ENCODE measurements around the gene ACOT13.
"Not testable (repeated sequence)": the region's sequence is repeated elsewhere in the genome, so short reads cannot be mapped to it uniquely, and the experiment has no call there.

ACOT13 gene

DNA sequence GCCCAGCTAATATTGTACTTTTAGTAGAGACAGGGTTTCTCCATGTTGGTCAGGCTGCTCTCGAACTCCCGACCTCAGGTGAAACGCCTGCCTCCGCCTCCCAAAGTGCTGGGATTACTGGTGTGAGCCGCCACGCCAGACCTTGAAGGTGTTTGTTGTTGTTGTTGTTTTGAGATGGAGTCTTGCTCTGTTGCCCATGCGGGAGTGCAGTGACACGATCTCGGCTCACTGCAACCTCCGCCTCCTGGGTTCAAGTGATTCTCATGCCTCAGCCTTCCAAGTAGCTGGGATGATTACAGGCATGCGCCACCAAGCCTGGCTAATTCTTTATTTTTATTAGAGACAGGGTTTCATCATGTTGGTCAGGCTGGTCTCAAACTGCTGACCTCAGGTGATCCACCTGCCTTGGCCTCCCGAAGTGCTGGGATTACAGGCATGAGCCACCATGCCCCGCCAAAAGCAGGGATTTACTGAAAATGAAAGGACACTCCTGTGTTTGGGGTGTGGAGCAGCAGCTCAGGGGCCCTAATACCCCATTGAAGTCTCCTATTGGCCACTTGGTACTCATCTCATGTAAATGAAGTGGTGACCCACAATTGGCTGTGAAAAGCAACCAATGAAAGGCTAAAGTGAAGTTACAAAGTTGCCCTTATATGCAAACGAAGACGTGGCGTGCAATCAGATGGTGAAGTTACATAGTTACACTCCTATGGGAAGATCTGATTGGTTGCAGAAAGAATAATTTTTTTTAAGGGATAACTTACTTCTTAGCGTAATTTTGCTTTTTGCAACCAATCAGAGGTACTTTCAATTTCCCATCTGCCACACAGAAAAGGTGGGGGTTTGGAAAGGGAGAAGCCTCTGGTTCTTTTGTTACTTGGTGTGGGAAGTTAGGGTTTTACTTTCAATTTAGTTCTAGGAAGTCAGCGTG, 1.5 kb downstream of the ACOT13 start:
- Mint-ChIP-seq H3K27ac (peak overlapping the region; percentile 5), H3K36me3 (ENCODE audit: low read depth) (peaks cover 37% of the 10 kb centered on the region), H3K4me3 (peak overlapping the region; percentile 94), H3K4me1 (ENCODE audit: low read depth) (peaks cover 48% of the 10 kb centered on the region)
- intact Hi-C loops (cut with micrococcal nuclease); H3K9me3 Mint-ChIP-seq; H3K27me3 Mint-ChIP-seq: not testable (repeated sequence)

DNA sequence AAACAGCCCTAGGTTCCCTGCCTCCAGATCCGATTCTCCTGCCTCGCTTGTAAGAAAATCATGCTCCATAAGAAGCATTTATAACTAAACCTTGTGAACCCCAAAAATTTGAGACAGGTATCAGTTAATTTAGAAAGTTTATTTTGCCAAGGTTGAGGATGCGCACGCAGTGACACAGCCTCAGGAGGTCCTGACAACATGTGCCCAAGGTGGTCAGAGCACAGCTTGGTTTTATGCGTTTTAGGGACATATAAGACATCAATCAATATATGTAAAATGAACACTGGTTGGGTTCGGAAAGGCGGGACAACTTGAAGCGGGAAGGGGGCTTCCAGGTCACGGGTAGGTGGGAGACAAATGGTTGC, 2.1 kb downstream of the ACOT13 start:
- H3K27ac Mint-ChIP-seq = peak overlapping the region; percentile 5
- intact Hi-C loops (cut with micrococcal nuclease) = no loop called here
- H3K27me3 Mint-ChIP-seq = no peaks in the 10 kb centered on the region
- H3K4me3 Mint-ChIP-seq = peak overlapping the region; percentile 11
- peaks cover 35% of the 10 kb centered on the region for H3K36me3 Mint-ChIP-seq (ENCODE audit: low read depth)
- H3K9me3 Mint-ChIP-seq = no peaks in the 10 kb centered on the region
- peaks cover 41% of the 10 kb centered on the region for H3K4me1 Mint-ChIP-seq (ENCODE audit: low read depth)

DNA sequence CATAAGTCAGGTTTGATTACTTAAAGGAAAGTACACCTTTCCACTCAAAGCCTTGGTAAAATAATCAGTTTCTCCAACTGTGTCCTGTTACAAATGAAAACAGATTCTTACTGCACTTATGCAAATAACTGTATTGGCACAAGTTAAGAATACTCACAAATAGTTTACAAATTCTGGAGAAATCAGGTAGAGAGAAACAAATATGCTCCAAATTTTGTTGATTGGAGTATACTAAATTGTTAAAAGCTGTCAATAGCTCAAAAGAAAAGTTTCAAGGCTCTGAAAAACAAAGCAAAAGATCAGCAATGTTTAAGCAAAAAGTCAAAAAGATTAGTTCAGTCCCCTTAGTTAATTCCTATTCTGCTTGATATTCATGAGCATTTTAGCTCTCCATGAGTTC, 3.6 kb downstream of the ACOT13 start:
- Mint-ChIP-seq H3K4me1 (ENCODE audit: low read depth) (peaks cover 28% of the 10 kb centered on the region), H3K36me3 (ENCODE audit: low read depth) (peaks cover 30% of the 10 kb centered on the region)
- H3K4me3 Mint-ChIP-seq; intact Hi-C loops (cut with micrococcal nuclease); H3K9me3 Mint-ChIP-seq; H3K27me3 Mint-ChIP-seq; H3K27ac Mint-ChIP-seq: not testable (repeated sequence)

DNA sequence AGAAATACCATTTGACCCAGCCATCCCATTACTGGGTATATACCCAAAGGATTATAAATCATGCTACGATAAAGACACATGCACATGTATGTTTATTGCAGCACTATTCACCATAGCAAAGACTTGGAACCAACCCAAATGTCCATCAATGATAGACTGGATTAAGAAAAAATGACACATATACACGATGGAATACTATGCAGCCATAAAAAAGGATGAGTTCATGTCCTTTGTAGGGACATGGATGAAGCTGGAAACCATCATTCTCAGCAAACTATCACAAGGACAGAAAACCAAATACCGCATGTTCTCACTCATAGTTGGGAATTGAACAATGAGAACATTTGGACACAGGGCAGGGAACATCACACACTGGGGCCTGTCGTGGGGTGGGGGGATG, 4.2 kb downstream of the ACOT13 start:
- peaks cover 28% of the 10 kb centered on the region for H3K36me3 Mint-ChIP-seq (ENCODE audit: low read depth)
- H3K9me3 Mint-ChIP-seq; intact Hi-C loops (cut with micrococcal nuclease); H3K4me3 Mint-ChIP-seq; H3K27ac Mint-ChIP-seq; H3K27me3 Mint-ChIP-seq: not testable (repeated sequence)
- H3K4me1 Mint-ChIP-seq (ENCODE audit: low read depth) = peaks cover 23% of the 10 kb centered on the region

DNA sequence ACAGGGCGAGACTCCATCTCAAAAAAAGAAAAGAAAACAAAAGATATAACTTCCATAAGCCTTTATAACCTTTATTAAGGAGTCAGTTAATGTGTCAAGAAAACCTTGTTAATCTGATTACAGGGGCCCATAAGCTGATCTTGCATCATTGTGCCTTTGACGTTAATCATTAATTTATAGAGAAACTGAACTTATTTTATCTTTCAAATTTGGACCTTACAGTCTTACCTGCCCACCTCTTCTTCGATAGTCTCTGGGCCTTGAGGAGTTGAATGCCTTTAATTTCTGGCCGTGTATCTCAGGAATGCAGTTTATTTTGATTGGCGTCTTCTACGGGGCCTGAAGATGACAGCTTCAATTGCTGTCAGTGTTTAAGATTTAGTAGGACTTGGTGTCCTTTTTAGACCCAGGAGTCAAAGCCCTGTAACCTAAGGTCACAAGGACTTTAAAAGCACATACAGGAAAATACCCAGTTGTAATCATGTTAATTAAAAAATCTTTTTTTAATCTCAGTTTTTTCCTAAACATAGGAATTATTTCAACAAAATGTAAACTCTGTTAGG, 5.8 kb downstream of the ACOT13 start:
- H3K4me3 Mint-ChIP-seq = no peak overlapping the region
- intact Hi-C loops (cut with micrococcal nuclease) = no loop called here

DNA sequence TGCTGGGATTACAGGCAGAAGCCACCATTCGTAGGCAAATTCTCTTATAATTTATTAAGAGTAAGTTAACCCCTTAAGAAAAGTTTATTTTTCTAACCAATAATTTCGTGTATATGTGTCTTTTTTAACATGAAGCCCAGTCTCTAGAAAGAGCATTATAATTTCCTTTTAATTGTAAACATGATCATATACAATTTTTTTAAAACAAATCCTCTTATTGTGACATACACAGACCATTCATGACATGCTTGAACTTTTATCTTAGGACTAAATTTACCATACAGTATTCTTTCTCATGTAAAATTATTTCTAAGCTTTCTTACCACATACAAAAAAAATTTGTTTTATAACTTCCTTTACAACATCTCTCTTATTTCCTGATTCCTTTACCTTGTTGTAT, 6.7 kb downstream of the ACOT13 start:
- Mint-ChIP-seq H3K36me3 (ENCODE audit: low read depth) (peaks cover 15% of the 10 kb centered on the region), H3K27me3 (no peaks in the 10 kb centered on the region), H3K4me3 (no peak overlapping the region), H3K4me1 (ENCODE audit: low read depth) (peaks cover 7% of the 10 kb centered on the region), H3K9me3 (no peaks in the 10 kb centered on the region), H3K27ac (no peak overlapping the region)
- intact Hi-C loops (cut with micrococcal nuclease) = no loop called here

More for the DNA sequence above, 5.8 kb downstream of the ACOT13 start:
- H3K27me3 Mint-ChIP-seq = no peaks in the 10 kb centered on the region
- H3K9me3 Mint-ChIP-seq = no peaks in the 10 kb centered on the region
- H3K36me3 Mint-ChIP-seq (ENCODE audit: low read depth) = peaks cover 15% of the 10 kb centered on the region
- H3K27ac Mint-ChIP-seq = no peak overlapping the region
- H3K4me1 Mint-ChIP-seq (ENCODE audit: low read depth) = peaks cover 15% of the 10 kb centered on the region

DNA sequence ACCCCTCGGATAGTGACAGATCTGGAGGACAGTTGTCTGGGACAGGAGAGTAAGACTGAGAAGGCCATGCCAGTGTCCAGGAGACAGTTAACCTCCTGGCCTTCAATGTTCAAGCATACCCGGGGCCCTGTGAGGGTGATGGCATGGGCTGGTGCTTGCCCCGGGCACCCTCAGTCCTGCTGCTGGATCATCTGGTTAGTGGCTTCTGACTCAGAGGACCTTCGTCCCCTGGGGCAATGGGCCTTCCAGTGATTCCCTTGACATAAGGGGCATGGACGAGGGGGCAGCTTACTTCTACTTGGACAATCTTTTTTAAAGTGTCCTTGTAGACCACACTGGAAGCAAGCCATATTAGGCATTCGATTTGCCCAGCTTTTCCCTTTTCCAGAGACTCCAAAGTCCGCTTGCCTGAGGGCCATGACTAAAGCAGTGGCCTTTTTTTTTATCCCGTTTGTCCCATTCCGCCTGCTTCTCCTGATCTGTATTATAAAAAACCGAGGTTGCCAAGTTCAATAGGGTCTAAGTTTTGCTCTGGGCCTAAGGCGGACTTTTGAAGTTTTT, 12.0 kb downstream of the ACOT13 start:
- H3K4me1 Mint-ChIP-seq (ENCODE audit: low read depth); H3K4me3 Mint-ChIP-seq; intact Hi-C loops (cut with micrococcal nuclease); H3K9me3 Mint-ChIP-seq; H3K27me3 Mint-ChIP-seq; H3K27ac Mint-ChIP-seq: not testable (repeated sequence)
- H3K36me3 Mint-ChIP-seq (ENCODE audit: low read depth) = peaks cover 18% of the 10 kb centered on the region

DNA sequence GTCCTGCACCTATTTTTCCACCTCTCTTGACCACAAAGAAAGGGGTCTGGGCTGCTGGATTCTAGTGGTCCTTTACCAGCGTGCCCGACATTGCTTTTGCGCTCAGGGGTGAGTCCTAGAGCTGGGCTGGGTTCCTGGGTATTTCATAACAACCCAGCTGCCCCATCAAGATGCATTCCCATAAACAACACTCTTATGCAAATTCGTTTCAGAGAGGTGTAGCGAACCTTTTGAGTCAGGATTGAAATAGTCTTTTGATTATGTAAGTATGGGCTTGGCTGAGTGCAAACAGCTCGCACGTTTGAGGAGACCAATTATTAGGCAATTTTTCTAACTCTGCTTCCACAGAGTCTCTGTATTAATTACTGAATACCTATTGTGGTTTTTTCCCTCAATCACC, 13.7 kb downstream of the ACOT13 start:
- H3K4me3 Mint-ChIP-seq = no peak overlapping the region
- peaks cover 13% of the 10 kb centered on the region for H3K36me3 Mint-ChIP-seq (ENCODE audit: low read depth)
- no peak overlapping the region for H3K27ac Mint-ChIP-seq
- no peaks in the 10 kb centered on the region for H3K9me3 Mint-ChIP-seq
- no peaks in the 10 kb centered on the region for H3K4me1 Mint-ChIP-seq (ENCODE audit: low read depth)
- H3K27me3 Mint-ChIP-seq = no peaks in the 10 kb centered on the region
- intact Hi-C loops (cut with micrococcal nuclease) = no loop called here

DNA sequence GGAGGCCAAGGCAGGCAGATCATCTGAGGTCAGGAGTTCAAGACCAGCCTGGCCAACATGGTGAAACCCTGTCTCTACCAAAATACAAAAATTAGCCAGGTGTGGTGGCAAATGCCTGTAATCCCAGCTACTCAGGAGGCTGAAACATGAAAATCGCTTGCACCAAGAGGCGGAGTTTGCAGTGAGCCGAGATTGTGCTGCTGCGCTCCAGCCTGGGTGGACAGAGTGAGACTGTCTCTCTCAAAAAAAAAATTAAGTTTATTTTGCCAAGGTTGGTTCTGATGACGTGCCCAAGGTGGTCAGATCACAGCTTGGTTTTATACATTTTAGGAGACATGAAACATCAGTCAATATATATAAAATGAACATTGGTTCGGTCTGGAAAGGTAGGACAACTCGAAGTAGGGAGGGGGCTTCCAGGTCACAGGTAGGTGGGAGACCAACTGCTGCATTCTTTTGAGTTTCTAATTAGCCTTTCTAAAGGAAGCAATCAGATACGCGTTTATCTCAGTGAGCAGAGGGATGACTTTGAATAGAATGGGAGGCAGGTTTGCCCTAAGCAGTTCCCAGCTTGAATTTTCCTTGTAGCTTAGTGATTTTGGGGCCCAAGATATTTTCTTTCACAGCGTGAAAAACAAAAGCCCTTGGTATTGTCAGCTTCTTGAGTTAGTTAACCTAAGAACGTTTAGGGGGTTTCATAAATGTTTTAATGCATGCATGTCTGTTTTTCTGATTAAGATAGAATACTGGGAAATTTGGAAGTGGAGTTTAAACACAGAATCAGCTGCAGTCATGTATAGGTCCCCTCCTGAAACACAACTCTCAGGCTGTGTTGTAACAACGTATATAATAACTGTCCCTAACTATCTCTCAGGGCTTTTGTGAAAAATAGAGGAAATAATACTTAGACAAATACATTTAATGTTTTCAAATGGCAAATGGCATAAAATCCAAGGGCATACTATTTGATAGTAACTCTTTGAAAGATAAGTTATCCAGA, 16.7 kb downstream of the ACOT13 start:
- Mint-ChIP-seq H3K4me3 (no peak overlapping the region), H3K4me1 (ENCODE audit: low read depth) (peaks cover 13% of the 10 kb centered on the region), H3K9me3 (no peaks in the 10 kb centered on the region), H3K27me3 (no peaks in the 10 kb centered on the region), H3K36me3 (ENCODE audit: low read depth) (peaks cover 27% of the 10 kb centered on the region), H3K27ac (no peak overlapping the region)
- intact Hi-C loops (cut with micrococcal nuclease) = no loop called here

DNA sequence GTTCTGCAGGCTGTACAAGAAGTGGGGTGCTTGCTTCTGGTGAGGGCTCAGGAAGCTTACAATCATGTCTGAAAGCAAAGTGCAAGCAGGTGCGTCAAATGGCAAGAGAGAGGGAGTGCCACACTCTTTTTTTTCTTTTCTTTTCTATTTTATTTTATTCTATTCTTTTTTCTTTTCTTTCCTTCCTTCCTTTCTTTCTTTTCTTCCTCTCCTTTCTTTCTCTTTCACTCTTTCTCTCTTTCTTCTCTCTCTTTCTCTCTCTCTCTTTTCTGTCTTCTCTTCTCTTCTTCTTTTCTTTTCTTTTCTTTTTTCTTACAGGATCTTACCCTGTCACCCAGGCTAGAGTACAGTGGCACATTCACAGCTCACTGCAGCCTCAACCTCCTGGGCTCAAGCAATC, 19.5 kb downstream of the ACOT13 start:
- Mint-ChIP-seq H3K9me3 (no peaks in the 10 kb centered on the region), H3K27me3 (no peaks in the 10 kb centered on the region), H3K4me3 (no peak overlapping the region), H3K36me3 (ENCODE audit: low read depth) (peaks cover 26% of the 10 kb centered on the region), H3K27ac (peak overlapping the region; percentile 35), H3K4me1 (ENCODE audit: low read depth) (peaks cover 13% of the 10 kb centered on the region)
- intact Hi-C loops (cut with micrococcal nuclease) = no loop called here

DNA sequence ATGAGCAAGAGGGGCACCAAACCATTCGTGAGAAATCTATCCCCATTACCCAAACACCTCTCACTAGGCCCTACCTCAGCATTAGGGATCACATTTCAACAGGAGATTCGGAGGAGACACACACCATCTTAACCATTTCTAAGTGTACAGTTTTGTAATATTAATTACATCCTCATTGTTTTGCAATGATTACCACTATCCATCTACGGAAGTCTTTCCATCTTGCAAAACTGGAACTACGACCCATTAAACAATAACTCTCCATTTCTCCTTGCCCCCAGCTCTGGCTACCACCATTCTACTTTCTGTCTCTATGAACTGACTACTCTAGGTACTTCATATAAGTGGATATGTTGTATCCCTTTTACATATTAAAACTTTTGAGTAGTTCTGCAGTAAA, 20.1 kb downstream of the ACOT13 start:
- H3K4me3 Mint-ChIP-seq = no peak overlapping the region
- peaks cover 13% of the 10 kb centered on the region for H3K4me1 Mint-ChIP-seq (ENCODE audit: low read depth)
- H3K27me3 Mint-ChIP-seq = no peaks in the 10 kb centered on the region
- H3K9me3 Mint-ChIP-seq = no peaks in the 10 kb centered on the region
- peak overlapping the region; percentile 35 for H3K27ac Mint-ChIP-seq
- intact Hi-C loops (cut with micrococcal nuclease) = no loop called here
- H3K36me3 Mint-ChIP-seq (ENCODE audit: low read depth) = peaks cover 22% of the 10 kb centered on the region

DNA sequence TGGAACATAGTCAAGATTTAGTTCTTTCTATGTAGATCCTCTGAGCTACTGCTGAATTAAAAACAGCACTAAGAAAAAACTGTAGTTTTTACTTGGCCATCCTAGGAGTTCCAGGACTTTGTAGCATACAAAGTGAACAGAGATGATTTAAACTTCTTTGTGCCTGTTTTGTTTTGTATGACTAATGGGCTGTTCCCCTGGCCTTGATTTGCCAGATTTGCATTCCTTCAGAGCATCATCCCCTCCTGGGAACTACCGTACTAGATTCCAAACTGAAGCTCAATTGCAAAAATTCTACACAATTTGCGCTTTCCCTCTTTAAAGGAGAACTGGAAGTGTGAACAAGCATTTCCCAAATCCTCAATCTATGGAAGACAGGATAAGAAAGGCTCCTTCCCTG, 23.1 kb downstream of the ACOT13 start:
- peaks cover 13% of the 10 kb centered on the region for H3K4me1 Mint-ChIP-seq (ENCODE audit: low read depth)
- H3K27ac Mint-ChIP-seq = no peak overlapping the region
- peaks cover 16% of the 10 kb centered on the region for H3K36me3 Mint-ChIP-seq (ENCODE audit: low read depth)
- H3K4me3 Mint-ChIP-seq = no peak overlapping the region
- intact Hi-C loops (cut with micrococcal nuclease) = loop anchor here (5.0 to 10.0 kb wide), 2 partner anchors 258 to 405 kb away; no protein-coding TSS in a partner anchor
- no peaks in the 10 kb centered on the region for H3K9me3 Mint-ChIP-seq
- H3K27me3 Mint-ChIP-seq = no peaks in the 10 kb centered on the region

DNA sequence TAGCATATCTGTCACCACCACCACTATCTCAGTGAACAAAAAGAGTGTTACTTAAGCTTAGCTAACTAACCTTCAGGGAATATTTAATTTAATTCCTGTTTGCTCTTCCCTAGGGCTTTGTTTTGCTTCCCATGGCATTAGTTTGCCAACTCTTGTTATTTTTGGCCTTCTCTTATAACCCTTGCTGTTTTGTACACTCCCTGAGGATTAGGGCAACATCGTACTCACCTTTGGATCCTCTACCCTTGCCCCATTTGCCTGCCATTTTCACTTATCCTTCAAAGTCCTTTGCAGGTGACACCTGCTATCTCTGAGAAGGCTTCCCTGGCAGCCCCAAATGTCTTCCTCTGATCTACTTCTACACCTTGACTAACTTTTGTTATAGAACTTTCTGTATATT, 23.7 kb downstream of the ACOT13 start:
- Mint-ChIP-seq H3K4me3 (no peak overlapping the region), H3K27ac (no peak overlapping the region), H3K4me1 (ENCODE audit: low read depth) (peaks cover 13% of the 10 kb centered on the region), H3K36me3 (ENCODE audit: low read depth) (peaks cover 16% of the 10 kb centered on the region), H3K9me3 (no peaks in the 10 kb centered on the region), H3K27me3 (no peaks in the 10 kb centered on the region)
- intact Hi-C loops (cut with micrococcal nuclease) = loop anchor here (5.0 to 10.0 kb wide), 2 partner anchors 258 to 406 kb away; no protein-coding TSS in a partner anchor
